T1000 (cell line): ENCODE results near the gene UBIAD1.

ENCODE experiments used
- DNase-seq: peaks from one replicate; lab custom pipeline; 2025; ENCODE audit warnings: mixed read lengths; lab: John Stamatoyannopoulos, UW

Gene UBIAD1

GRCh38 chr1:11311816-11312755, 39.1 kb downstream of the UBIAD1 start:
- DNase-seq = no peak

- no peak for DNase-seq
Measured at GRCh38 chr1:11314959-11315358, 42.0 kb downstream of the UBIAD1 start.

- no peak for DNase-seq
Measured at GRCh38 chr1:11316701-11317100, 43.7 kb downstream of the UBIAD1 start.

GRCh38 chr1:11318982-11319381, 46.0 kb downstream of the UBIAD1 start:
- no peak for DNase-seq

- DNase-seq = no peak
Measured at GRCh38 chr1:11320153-11320936, 47.3 kb downstream of the UBIAD1 start.

GRCh38 chr1:11321656-11322491, 48.9 kb downstream of the UBIAD1 start:
- DNase-seq = no peak

- DNase-seq = no peak
Measured at GRCh38 chr1:11324567-11325165, 51.7 kb downstream of the UBIAD1 start.

- DNase-seq = no peak
Measured at GRCh38 chr1:11326070-11326469, 53.1 kb downstream of the UBIAD1 start.

- DNase-seq = no peak
Measured at GRCh38 chr1:11328444-11328843, 55.4 kb downstream of the UBIAD1 start.

- no peak for DNase-seq
Measured at GRCh38 chr1:11330411-11330810, 57.4 kb downstream of the UBIAD1 start.

- DNase-seq = no peak
Measured at GRCh38 chr1:11331036-11331944, 58.3 kb downstream of the UBIAD1 start.

GRCh38 chr1:11331945-11332546, 59.0 kb downstream of the UBIAD1 start:
- no peak for DNase-seq

GRCh38 chr1:11333631-11334030, 60.6 kb downstream of the UBIAD1 start:
- no peak for DNase-seq

- DNase-seq = no peak
Measured at GRCh38 chr1:11334261-11334804, 61.3 kb downstream of the UBIAD1 start.

- no peak for DNase-seq
Measured at GRCh38 chr1:11334821-11335220, 61.8 kb downstream of the UBIAD1 start.

GRCh38 chr1:11335417-11336056, 62.5 kb downstream of the UBIAD1 start:
- DNase-seq = no peak

GRCh38 chr1:11337580-11338073, 64.6 kb downstream of the UBIAD1 start:
- DNase-seq = no peak
